HG03060 (cell line): ENCODE results near the gene STMP1.
"Not testable (repeated sequence)": the region's sequence is repeated elsewhere in the genome, so short reads cannot be mapped to it uniquely, and the experiment has no call there.

Source experiments
- ATAC-seq: cut with Tn5 transposase; IDR thresholded peaks from one replicate; pipeline ENCODE4 v1.9.1; 2021; ENCODE audit warnings: low read depth, moderate number of reproducible peaks; ENCODE audit not compliant: unreplicated experiment

Gene STMP1

GRCh38 chr7:135692055-135692454 is 29.7 kb downstream of the STMP1 start:
- ATAC-seq = no peak

- ATAC-seq = not testable (repeated sequence)
These were observed 30.3 kb downstream of the STMP1 start for GRCh38 chr7:135692606-135693005.

- no peak for ATAC-seq
These were observed 31.2 kb downstream of the STMP1 start for GRCh38 chr7:135693558-135693957.

- no peak for ATAC-seq
These were observed 35.1 kb downstream of the STMP1 start for GRCh38 chr7:135697276-135698049.

- no peak for ATAC-seq
These were observed 41.8 kb downstream of the STMP1 start for GRCh38 chr7:135704074-135704473.

- ATAC-seq = no peak
These were observed 42.4 kb downstream of the STMP1 start for GRCh38 chr7:135704698-135705097.

GRCh38 chr7:135706038-135706742 is 43.9 kb downstream of the STMP1 start:
- no peak for ATAC-seq

- no peak for ATAC-seq
These were observed 44.7 kb downstream of the STMP1 start for GRCh38 chr7:135706858-135707569.

- no peak for ATAC-seq
These were observed 45.3 kb downstream of the STMP1 start for GRCh38 chr7:135707570-135707966.

- ATAC-seq = no peak
These were observed 45.7 kb downstream of the STMP1 start for GRCh38 chr7:135708041-135708440.

GRCh38 chr7:135709508-135709907 is 47.2 kb downstream of the STMP1 start:
- no peak for ATAC-seq

- ATAC-seq = no peak
These were observed 48.3 kb downstream of the STMP1 start for GRCh38 chr7:135710417-135711138.

GRCh38 chr7:135711139-135711469 is 48.8 kb downstream of the STMP1 start:
- ATAC-seq = no peak

GRCh38 chr7:135712182-135712782 is 50.0 kb downstream of the STMP1 start:
- no peak for ATAC-seq

- no peak for ATAC-seq
These were observed 50.5 kb downstream of the STMP1 start for GRCh38 chr7:135712796-135713195.

GRCh38 chr7:135713836-135714470 is 51.6 kb downstream of the STMP1 start:
- no peak for ATAC-seq

GRCh38 chr7:135714534-135715009 is 52.3 kb downstream of the STMP1 start:
- ATAC-seq = no peak

- no peak for ATAC-seq
These were observed 52.8 kb downstream of the STMP1 start for GRCh38 chr7:135715055-135715522.

- ATAC-seq = no peak
These were observed 53.4 kb downstream of the STMP1 start for GRCh38 chr7:135715673-135716072.
